Stimulated activated CD4-positive, alpha-beta T cell treated with anti-CD3 and anti-CD28 coated beads, Interleukin-1b, Interleukin-23, amount 100 ng/mL, for 1 hour (primary cell): ENCODE results near the gene SGO2.

Source experiments
- DNase-seq, 2 donors: peaks; one replicate each; pipeline ENCODE4 v3.0.0-alpha.2; 2020; ENCODE audit warnings: low read depth in 2 of 2

SGO2 gene, protein sequence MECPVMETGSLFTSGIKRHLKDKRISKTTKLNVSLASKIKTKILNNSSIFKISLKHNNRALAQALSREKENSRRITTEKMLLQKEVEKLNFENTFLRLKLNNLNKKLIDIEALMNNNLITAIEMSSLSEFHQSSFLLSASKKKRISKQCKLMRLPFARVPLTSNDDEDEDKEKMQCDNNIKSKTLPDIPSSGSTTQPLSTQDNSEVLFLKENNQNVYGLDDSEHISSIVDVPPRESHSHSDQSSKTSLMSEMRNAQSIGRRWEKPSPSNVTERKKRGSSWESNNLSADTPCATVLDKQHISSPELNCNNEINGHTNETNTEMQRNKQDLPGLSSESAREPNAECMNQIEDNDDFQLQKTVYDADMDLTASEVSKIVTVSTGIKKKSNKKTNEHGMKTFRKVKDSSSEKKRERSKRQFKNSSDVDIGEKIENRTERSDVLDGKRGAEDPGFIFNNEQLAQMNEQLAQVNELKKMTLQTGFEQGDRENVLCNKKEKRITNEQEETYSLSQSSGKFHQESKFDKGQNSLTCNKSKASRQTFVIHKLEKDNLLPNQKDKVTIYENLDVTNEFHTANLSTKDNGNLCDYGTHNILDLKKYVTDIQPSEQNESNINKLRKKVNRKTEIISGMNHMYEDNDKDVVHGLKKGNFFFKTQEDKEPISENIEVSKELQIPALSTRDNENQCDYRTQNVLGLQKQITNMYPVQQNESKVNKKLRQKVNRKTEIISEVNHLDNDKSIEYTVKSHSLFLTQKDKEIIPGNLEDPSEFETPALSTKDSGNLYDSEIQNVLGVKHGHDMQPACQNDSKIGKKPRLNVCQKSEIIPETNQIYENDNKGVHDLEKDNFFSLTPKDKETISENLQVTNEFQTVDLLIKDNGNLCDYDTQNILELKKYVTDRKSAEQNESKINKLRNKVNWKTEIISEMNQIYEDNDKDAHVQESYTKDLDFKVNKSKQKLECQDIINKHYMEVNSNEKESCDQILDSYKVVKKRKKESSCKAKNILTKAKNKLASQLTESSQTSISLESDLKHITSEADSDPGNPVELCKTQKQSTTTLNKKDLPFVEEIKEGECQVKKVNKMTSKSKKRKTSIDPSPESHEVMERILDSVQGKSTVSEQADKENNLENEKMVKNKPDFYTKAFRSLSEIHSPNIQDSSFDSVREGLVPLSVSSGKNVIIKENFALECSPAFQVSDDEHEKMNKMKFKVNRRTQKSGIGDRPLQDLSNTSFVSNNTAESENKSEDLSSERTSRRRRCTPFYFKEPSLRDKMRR

DNA sequence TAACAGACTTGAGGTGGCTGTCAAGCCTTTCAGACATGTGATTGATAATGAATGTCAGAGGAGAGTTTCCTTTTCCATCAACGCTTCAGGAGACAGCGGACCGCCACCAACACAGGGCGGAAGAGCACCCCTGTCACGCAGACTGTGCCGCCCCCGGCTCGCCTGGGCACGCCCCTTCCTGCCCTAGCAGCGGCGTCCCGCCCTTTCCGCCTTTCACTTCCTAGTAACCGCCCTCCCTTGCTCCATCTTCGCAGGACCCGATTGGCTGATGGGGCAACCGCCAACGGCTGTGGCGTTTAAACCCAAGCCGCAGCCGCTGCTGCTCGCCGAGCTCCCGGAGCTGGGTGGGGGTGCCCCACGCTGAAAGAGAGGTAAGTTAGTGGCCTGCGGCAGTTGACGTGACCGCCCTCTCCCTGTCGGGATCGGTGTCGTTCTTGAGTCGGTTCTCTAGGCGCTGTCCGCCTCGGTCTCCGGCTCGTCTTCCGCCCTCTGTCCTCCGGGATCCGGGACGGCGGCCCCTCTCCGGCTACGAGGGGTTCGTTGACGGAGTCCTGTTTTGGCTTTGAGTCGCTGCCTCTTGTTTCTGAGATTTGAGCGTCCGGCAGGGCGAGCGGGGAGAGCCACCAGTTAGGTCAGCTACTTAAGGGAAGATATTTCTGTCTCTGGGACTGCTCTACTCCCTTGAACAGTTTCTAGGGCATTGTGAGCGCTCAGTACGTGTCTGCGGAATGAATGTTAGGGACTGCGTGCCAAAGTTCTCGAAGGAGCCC, at the start of gene SGO2:
Gene SGO2, plus strand, starts transcription at position 326 of the 770 bp plus-strand sequence. CDS start 6,769 bp downstream, outside the sequence.
- peak; percentile 87 to 88 for DNase-seq

DNA sequence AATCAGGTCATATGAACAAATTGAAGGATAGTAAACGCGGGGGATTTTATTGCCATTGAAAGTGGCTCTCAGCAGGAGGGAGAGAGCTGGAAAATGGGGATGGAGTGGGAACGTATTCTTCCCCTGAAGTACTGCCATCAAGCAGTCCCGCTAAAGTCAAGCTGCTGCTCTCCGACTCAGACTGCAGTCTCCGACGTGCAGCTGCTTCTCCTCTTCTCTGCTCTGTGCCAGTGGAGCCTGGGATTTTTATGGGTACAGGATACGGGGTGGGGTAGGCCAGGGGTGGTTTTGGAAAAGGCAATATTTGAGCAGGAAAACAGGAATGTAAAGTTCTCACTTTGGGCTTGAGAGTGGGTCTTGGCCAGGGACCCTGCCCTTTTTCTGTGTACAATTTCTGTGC, 49.2 kb upstream of the SGO2 start:
- no peak for DNase-seq

DNA sequence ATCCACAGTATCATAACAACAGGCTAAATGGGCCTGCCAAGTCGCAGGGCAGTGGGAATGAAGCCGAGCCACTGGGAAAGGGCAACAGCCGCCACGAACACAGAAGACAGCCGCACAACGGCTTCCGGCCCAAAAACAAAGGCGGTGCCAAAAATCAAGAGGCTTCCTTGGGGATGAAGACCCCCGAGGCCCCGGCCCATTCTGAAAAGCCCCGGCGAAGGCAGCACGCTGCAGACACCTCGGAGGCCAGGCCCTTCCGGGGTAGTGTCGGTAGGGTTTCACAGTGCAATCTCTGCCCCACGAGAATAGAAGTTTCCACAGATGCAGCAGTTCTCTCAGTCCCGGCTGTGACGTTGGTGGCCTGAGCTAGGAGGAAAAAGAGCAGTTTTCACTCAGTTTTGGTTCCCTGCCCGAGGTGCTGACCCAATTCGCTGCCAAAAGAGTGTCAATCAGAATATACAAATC, 48.3 kb upstream of the SGO2 start:
- DNase-seq, result no peak

DNA sequence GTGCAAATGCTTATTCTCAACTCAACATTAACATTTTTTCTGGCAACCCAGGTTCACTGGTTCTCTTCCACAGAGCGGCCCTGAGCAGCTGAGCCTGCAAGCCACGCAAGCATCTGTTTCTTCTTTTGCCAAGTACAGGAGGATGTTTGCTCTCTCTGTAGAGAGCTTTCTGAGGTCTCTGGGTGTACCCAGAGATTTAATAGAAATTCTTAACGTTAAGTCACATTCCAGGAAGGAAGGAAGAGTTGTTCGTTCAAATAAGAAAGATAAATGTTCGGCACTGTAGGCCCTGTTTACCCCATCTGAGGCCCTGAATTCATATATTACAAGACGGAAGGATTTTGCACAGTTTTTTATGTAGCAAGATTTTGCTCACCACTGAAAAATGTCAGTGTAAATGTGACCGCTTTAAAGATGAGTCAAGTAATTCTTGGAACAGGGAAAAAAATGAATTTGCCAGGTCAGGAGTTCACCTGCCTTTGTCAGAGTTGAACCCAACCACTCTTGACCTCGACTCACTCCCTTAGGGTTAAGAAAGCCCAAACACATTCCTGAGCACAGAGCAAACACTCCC, 46.2 kb upstream of the SGO2 start:
- DNase-seq, result no peak

DNA sequence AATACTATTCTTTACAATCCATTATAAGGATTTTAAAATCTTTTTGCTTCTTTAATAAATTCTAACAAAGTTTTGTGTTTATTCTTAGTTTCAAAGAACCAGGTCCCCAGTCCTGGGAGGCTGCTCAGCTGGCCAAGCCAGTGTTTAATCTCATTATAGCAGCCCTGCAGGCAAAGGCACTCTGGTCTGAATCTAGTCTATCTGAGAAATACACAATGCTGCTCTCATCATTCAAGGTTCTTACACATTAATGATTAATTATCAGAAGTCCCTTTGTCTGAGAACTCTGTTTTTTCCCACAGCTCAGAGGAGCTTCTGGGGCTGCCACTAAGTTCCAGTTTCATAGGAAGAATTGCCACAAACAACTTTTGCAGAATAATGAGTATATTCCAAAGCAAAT, 43.8 kb upstream of the SGO2 start:
- no peak for DNase-seq

DNA sequence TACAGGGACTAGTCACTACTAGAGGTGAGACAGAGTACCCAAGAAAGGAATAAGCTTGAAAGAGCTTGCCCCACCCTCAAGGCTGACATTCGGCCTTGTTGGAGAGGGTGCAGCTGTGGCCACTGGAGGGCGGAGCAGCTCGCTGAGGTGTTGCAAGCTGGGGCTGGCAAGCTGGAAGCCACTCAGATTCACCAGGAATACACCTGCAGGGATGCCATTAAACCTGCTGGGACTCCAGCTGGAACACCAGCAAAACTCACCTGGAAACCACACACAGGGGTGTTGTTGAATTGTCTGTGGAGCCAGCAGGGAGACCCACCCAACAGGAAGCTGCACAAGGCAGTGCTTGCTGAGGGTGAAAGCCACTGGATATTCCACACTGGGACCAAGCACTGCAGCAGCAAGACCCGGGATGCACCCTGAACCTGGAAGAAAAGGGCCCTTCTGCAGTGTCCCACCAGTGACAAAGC, 42.2 kb upstream of the SGO2 start:
- no peak for DNase-seq

DNA sequence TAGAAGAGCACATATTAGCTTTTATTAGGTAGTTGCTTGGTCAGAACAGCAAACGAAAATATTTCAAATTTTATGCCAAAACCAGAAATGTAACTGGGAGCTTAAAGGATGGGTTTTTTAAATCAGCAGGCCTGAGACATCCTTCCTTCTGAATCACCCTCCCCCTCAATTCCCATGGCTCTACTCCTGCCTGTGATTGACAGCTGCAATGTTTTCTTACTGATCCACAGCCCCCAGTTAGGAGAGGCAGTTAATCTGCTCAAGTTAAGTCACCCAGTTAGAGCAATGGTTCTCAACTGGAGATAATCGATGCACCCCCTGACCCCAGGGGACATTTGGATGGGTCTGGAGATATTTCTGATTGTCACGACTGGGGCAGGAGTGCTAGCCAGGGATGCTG, 41.1 kb upstream of the SGO2 start:
- no peak for DNase-seq

DNA sequence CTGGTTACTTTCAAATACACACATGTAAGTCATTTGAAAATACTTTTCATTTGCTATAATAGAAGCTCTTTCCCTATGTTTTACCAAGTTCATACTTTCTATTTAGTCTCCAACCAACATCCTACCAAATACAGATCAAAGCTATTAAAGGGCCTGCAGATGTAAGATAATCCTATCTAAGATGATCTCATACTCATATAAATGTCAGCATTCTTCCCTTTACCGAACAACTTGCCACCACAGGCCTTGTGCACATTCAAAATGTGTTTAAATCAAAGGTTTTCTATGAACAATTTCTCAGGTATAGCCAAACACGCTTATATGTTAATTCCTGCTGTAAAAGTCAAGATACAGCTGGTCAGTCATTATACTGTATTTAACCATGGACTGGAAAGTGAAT, 39.5 kb upstream of the SGO2 start:
- DNase-seq, result no peak

DNA sequence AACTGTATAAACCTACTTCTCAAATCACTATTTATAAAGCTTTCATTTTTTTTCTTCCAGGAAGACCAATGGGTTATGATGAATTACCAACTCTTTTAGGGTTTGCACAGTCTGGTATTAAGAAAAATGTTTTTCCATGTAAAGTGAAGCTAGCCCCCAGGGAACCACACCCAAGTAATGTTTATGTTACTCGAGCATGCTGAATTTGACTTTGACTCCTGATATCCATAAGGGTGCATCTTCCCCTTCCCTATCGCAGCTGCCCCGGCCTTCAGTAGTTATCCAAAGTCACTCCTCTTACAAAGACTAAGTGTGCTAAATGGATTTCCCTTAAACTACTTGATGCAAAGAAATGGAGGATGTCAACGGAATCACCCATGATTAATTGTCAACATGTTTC, 37.8 kb upstream of the SGO2 start:
- no peak for DNase-seq

DNA sequence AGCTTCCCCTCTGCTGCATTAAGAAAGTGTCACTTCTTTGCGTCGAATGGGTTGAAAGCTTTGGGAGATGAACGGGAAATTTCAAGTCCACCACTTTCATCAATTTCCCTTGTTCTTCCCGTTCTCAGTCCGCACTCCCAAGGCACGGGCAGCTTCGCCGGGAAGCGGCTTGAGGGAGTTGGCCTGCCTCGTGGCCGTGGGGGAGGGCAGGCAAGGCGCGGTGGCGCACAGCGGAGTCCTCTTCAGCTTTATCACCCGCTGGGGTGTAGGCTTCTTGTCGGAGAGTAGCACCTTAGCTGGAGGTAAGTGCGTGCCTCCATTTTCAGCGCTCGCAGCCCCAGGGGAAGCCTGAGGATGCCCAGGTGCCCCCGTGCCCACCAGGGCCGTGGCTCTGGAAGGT, 36.0 kb upstream of the SGO2 start:
- DNase-seq, result no peak

DNA sequence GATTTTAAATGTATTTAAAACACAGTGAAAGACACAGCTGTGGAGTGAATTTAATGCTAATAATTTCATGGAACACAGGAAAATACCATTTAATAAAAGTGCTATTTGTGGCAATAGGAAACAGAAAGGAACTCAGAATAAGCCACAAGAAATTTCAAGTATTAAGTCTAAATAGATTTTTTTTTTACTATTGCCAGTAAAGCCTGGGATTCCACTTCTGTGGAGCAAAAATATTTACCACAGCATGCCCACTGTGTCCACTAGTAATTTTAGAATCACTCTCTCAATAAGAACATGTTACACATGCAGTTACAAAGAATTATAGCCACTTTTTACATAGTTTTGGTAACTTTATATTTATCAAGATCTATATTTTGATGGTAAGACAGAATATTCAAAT, 33.4 kb upstream of the SGO2 start:
- no peak for DNase-seq

DNA sequence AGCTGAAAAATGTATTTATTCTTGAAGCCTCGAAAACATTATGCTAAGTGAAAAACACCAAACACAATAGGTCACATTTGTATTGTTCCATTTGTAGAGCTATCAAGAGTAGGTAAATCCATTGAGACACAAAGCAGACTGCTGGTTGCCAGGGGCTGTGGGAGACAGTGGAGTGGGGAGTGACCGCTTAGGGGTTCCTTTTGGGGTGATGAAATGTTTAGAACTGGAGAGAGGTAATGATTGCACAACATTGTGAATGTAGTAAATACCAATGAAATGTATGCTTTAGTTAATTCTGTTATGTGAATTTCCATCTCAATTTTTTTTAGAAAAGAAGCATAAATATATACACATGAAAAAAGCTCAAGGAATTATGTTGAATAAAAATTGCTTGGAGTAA, 32.0 kb upstream of the SGO2 start:
- no peak for DNase-seq

DNA sequence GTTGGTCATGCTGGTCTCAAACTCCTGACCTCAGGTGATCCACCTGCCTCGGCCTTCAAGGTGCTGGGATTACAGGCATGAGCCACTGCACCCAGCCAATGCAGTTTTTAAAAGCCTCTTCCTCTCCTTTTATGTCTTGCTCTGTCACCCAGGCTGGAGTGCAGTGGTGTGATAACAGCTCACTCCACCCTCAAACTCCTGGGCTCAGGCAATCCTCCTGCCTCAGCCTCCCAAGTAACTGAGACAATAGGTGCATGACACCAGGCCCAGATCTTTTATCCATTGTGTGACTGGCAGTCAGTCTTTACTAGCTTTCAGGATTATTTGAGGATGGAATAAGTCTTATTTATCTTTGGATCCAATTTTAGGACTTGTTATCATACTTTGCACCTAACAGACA, 29.3 kb upstream of the SGO2 start:
- no peak for DNase-seq

DNA sequence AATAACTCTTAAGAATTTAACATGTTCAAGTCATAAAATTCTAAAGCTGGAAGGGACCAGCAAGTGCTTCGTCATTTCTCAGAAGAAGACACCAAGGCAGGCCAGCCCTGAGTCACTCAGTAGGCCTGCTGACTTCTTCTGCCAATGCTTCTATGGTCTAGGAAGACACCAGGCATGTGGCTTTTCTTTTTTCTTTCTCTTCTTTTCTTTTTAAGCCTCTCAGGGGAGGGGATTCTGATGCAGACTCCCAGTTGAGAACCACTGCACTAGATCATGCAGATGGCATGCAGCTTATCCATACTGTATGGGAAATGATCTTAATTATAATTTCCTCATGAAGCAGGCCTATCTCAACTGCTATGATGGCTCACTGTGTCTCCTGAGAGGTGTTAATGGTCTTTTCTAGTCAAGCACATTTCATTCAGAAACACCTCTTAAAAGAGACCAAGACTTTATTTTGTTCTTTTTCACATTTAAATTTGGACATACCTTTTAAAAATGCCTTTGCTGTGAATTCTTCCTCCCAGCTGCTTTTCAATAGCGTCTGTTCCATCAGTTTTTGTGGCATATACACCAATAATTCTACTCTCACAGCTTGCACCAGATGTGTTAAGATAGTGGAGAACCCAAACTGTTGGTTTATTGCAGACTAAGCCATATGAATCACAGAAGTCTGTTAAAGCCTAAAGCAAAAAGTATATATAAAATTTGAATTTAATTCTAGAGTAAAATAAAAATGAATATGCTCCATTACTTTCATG, 27.4 kb upstream of the SGO2 start:
- DNase-seq, result no peak

DNA sequence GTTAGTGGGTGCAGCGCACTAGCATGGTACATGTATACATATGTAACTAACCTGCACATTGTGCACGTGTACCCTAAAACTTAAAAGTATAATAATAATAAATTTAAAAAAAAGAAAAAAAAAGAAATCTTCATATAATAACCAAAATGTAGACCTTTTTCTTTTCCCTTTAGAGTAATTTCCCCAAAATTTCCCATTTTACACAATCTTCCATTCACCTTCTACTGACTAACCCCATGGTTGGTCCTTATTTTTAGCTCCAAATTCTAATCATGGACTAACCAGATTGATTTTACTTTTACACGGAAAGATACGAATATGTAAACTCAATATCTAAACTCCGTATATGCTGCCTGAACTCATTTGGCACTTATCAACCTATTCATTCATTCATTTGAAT, 23.8 kb upstream of the SGO2 start:
- no peak for DNase-seq

DNA sequence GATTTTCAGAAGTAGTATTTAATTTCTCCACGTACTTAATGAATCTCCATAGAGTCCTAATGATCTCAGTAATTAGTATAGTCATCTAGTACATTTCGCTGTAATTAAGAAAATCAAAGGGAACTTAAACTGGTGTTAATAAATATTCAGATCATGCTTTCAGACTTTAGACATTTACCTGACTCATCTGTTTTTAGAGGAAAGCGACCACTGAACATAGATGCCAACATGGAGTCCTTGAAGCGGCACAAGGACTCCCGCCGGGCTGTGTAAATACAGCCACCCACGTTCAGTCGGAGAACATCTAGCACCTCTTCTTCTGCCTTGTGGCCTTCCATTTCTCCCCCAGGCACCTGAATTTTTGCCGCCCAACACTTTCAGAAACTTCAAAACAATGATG, 19.3 kb upstream of the SGO2 start:
- no peak for DNase-seq

DNA sequence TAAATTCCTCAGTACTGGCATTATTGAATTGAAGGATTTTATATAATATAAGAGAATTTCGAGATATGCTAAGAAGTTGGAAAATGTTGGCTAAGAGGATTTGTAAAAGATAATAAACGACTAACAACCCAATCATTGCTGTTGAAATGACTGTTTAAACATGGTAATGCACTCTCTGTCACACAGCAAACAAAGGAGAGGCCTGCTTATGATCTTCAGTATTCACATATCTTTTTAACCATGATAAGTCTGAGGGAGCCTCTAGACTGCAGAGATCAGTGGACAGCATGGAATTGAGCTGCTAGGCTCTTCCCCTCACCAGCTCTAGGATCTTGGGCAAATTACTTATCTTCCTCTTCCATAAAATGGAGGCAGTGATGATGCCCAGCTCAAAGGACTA, 18.8 kb upstream of the SGO2 start:
- DNase-seq, result no peak

DNA sequence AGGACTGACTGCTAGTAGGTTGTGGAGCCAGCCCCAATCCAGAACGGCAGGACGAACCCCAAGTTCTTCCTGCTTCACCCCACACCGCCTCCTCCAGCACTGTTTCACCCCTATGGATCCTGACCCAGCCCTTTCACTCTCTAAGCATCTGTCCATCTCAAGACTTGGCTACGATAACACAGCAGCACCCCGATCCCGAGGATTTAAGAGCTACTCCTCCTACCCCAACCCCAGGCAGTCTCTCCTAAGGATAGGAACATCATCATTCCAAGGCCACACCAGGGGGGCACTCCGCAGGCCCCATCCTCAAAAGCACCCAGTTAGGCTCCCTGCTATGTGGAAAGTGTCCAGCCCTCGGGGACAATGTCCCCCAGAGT, 16.8 kb upstream of the SGO2 start:
- no peak for DNase-seq

DNA sequence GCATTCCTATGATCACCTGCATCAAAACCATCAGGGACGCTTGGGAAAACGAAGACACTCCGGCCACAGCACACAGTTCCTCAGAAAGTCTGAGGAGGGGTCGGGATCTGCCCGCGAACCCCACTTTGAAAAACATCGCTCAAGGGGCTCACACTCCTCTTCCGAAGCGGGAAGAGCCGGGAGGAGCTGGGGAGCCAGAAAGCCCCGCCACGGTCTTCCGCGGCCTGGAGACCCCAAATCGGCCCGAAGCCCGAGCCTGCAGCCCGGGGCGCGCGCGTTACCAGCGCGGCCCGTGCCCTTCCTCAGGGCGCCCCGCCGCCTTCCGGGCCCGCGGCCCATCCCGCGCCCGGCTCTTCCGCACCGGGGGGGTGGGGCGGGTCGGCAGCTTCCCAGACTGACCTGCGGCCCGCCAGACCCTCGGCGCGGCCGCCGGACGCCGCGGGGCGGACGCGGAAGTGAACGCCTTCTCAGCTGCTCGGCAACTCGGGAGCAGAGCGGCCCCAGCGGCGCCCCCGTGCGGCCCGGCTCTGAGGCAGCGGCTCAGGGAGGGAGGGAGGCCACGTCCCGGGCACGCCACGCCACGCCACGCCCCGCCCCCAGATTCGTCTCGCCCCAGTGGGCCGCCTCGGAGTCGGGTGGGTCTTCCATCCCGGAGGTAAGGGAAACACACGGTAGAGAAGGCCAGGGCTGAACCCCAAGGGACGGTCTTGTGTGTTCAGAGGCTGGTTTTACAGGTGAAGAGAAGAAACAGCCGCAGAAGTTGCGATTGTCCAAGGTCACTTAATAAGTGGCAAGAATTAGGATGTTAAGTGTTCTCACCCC, 16.2 kb upstream of the SGO2 start, which contains the start of gene KCTD18:
Gene KCTD18, minus strand, starts transcription at position 457 of the 822 bp plus-strand sequence. CDS start 3,052 bp downstream, outside the sequence.
- DNase-seq, result peak; percentile 68 to 85
